Measurements from ENCODE around the gene CHRDL2.

The CHRDL2 gene

GRCh38 chr11:74742070-74742469 lies 10.8 kb upstream of the CHRDL2 start:
- TF ChIP-seq FOXP2 (optimal IDR thresholded peaks at IDR 0.05; ENCODE audit: borderline replicate concordance, extremely low read depth, extremely low read length, insufficient read depth), result no peak
- no peak for TF ChIP-seq SIN3A (IDR thresholded peaks at IDR 0.05; ENCODE audit: borderline replicate concordance, insufficient read depth, low read length)
- TF ChIP-seq REST (IDR thresholded peaks at IDR 0.05; ENCODE audit: insufficient read depth in 1 of 2, low read depth in 2 of 2, low read length in 2 of 2), result no peak
- no peak for TF ChIP-seq TAF1 (IDR thresholded peaks at IDR 0.05; ENCODE audit: borderline replicate concordance, insufficient read depth, low read length)
- no peak for TF ChIP-seq POLR2AphosphoS5 (IDR thresholded peaks at IDR 0.05; ENCODE audit: low read depth, low read length)

- no peak for TF ChIP-seq SIN3A (IDR thresholded peaks at IDR 0.05; ENCODE audit: borderline replicate concordance, insufficient read depth, low read length)
- TF ChIP-seq FOXP2 (optimal IDR thresholded peaks at IDR 0.05; ENCODE audit: borderline replicate concordance, extremely low read depth, extremely low read length, insufficient read depth), result peak; percentile 66
- TF ChIP-seq POLR2AphosphoS5 (IDR thresholded peaks at IDR 0.05; ENCODE audit: low read depth, low read length), result no peak
- no peak for TF ChIP-seq TAF1 (IDR thresholded peaks at IDR 0.05; ENCODE audit: borderline replicate concordance, insufficient read depth, low read length)
- no peak for TF ChIP-seq REST (IDR thresholded peaks at IDR 0.05; ENCODE audit: insufficient read depth in 1 of 2, low read depth in 2 of 2, low read length in 2 of 2)
Measured at GRCh38 chr11:74739546-74740270, 8.5 kb upstream of the CHRDL2 start.

- no peak for TF ChIP-seq TAF1 (IDR thresholded peaks at IDR 0.05; ENCODE audit: borderline replicate concordance, insufficient read depth, low read length)
- no peak for TF ChIP-seq POLR2AphosphoS5 (IDR thresholded peaks at IDR 0.05; ENCODE audit: low read depth, low read length)
- no peak for TF ChIP-seq REST (IDR thresholded peaks at IDR 0.05; ENCODE audit: insufficient read depth in 1 of 2, low read depth in 2 of 2, low read length in 2 of 2)
- no peak for TF ChIP-seq FOXP2 (optimal IDR thresholded peaks at IDR 0.05; ENCODE audit: borderline replicate concordance, extremely low read depth, extremely low read length, insufficient read depth)
- TF ChIP-seq SIN3A (IDR thresholded peaks at IDR 0.05; ENCODE audit: borderline replicate concordance, insufficient read depth, low read length), result no peak
Measured at GRCh38 chr11:74736031-74736430, 4.8 kb upstream of the CHRDL2 start.

- TF ChIP-seq TAF1 (IDR thresholded peaks at IDR 0.05; ENCODE audit: borderline replicate concordance, insufficient read depth, low read length) (no peak), FOXP2 (optimal IDR thresholded peaks at IDR 0.05; ENCODE audit: borderline replicate concordance, extremely low read depth, extremely low read length, insufficient read depth) (no peak), POLR2AphosphoS5 (IDR thresholded peaks at IDR 0.05; ENCODE audit: low read depth, low read length) (no peak), REST (IDR thresholded peaks at IDR 0.05; ENCODE audit: insufficient read depth in 1 of 2, low read depth in 2 of 2, low read length in 2 of 2) (no peak), SIN3A (IDR thresholded peaks at IDR 0.05; ENCODE audit: borderline replicate concordance, insufficient read depth, low read length) (no peak)
Measured at GRCh38 chr11:74735365-74735928, 4.2 kb upstream of the CHRDL2 start.

Data from PFSK-1 (cell line).